Activated CD4-positive, alpha-beta T cell treated with anti-CD3 and anti-CD28 coated beads, Interleukin-2, Interleukin-4, amounts not matched to agents 100 ng/mL and 50 ng/mL, durations not matched to agents 16 hours and 8 hours (primary cell): ENCODE results near the gene VWA5B1.
"Not testable (repeated sequence)": the region's sequence is repeated elsewhere in the genome, so short reads cannot be mapped to it uniquely, and the experiment has no call there.

ENCODE experiments used
- DNase-seq: peaks from one replicate; pipeline ENCODE4 v3.0.0-alpha.2; 2020; ENCODE audit warnings: low spot score

VWA5B1 gene

DNA sequence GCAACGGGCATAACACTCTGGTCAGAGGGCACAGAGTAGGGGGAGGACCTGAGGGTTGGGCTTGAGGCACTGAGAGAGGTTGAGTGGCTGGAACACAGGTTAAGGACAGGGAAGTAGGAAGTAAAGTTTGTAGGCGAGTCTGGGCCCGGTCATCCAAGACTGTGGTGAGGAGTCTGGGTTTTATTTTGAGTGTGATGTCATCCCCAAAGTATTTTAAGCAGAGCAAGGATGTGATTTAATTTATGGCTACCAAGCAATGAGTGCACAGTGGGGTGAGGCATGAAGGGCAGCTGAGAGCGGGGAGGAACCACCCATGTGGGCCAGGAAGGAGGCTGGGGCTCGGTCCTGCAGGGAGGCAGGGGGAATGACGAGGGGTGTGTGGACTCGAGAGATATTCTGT lies 11.2 kb upstream of the VWA5B1 start:
- no peak for DNase-seq

DNA sequence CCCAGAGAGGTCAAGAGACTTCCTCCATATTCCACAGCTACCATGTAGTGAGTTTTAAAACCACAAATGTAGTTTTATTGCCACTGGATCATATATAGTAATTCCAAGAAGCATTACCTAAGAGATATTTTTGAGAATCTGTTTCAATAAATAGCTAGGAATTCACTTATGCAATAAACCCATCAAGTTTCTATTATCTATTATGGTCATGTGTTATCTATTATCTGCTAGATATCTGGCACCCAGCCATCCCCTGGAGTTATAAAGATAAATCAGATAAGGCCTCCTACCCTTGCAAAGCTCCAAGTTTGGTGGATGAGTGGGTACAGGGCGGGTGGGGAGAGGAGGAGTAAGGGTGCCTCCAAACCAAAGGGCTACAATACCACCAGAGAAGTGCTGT lies 10.3 kb upstream of the VWA5B1 start:
- DNase-seq = no peak

- no peak for DNase-seq
Measured at GRCh38 chr1:20280906-20281305, 9.8 kb upstream of the VWA5B1 start.

- no peak for DNase-seq
Measured at GRCh38 chr1:20281801-20282200, 8.9 kb upstream of the VWA5B1 start.

GRCh38 chr1:20282533-20282932 lies 8.1 kb upstream of the VWA5B1 start:
- no peak for DNase-seq

- DNase-seq = no peak
Measured at GRCh38 chr1:20284046-20284445, 6.6 kb upstream of the VWA5B1 start.

DNA sequence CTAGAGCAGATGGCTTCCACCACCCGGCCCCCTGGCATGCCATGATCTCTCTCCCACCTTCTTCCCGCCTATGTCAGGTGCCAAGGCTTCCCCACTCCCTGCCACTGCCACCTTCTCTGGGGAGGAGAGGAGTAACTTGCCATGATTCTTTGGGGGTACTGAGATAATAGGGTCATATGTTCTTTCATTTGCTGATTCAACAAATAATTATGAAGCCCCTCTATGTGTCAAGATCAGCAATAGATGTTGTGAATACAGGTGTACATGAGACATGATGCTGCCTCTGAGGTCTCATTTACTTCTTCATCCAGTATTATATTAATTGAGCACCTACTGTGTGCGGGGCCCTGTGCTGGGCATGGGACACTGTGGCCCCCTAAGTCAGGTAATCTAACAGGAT lies 6.0 kb upstream of the VWA5B1 start:
- no peak for DNase-seq

GRCh38 chr1:20285510-20285909 lies 5.2 kb upstream of the VWA5B1 start:
- DNase-seq = no peak

GRCh38 chr1:20287696-20288095 lies 3.0 kb upstream of the VWA5B1 start:
- DNase-seq = not testable (repeated sequence)

GRCh38 chr1:20291645-20292084 lies 990 bp downstream of the VWA5B1 start:
- no peak for DNase-seq

- DNase-seq = no peak
Measured at GRCh38 chr1:20298626-20299025, 8.0 kb downstream of the VWA5B1 start.

DNA sequence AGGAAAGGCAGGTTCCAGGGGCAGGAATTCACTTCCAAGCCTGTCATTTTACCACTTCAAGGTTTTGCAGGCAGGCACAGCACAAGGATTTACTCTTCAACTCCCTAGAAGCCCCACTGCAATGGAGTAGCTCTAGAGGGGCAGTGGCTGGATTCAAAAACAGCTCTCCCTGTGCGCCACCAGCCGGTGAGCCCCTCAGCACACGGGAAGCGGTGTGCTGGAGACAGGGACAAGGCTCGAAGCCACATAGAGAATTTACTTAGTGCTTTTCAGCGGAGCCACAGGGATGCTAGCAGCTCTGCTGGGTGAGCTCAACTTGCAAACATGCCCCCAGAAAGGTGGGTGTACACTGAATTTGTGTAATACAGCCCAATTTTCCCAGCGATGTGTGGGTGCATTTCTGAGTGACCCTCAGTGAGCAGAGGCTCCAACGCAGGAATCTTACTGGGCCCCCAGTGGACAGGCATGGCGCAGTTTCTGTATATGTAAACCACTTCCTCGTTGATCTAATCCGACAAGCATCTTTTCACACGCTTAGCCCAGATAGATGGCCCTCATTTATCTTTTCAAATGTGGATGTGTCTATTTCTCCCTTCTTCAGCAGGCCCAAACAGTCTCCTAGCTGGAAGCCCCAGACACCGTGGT lies 10.9 kb downstream of the VWA5B1 start:
- no peak for DNase-seq

DNA sequence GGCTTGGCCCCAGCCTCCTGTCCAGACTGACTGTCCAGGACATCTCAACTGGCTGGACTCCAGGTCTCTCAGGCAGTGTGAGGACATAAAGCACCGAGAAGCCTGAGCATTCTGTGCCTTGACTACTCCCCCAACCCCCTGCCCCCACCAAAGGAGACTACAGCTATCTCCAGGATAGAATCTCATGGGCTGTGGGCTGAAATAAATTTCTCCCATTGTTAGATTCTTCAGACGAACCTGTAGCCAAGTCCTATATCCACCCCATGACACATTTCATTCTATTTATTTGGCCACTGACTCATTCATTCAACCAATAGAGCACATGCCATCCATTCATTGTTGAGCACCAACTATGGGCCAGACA lies 11.4 kb downstream of the VWA5B1 start:
- DNase-seq = no peak

DNA sequence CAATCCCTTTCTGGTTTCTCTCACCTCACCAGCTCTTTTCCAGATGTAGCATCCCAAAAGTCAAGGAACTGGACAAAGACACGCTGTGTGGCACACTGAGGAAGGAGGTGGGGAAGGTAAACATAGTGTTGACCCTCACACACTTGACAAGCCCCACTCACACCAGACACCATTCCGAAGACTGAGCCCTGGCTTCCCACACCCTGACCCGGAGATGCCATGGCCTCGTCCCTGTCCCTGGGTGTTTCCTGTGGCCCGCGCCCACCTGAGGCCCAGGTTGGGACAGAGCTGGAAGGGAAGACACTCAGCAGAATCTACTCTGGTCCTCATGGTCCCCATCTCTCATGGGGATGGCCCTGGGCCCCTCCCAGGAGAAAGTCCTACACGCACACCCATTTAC lies 16.4 kb downstream of the VWA5B1 start:
- DNase-seq = no peak

DNA sequence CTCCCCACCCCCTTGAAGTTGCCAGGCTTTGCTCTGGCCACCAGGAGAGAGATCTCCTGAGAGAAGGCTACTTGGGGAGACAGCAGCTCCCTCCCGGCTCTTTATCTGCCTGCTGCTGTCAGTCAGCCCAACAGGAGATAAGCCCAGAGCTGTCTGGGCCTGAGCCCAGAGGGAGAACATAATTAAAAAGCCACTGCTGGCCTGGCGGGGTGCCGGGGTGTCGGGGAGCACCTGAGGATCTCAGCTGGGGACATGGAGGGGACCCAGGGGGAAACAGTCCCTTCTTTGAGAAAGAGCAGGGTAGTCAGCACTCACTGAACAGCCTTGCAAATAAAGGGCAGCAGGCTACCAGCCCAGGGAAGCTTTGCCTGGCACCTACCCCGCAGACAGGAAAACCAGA lies 17.9 kb downstream of the VWA5B1 start:
- DNase-seq = no peak

DNA sequence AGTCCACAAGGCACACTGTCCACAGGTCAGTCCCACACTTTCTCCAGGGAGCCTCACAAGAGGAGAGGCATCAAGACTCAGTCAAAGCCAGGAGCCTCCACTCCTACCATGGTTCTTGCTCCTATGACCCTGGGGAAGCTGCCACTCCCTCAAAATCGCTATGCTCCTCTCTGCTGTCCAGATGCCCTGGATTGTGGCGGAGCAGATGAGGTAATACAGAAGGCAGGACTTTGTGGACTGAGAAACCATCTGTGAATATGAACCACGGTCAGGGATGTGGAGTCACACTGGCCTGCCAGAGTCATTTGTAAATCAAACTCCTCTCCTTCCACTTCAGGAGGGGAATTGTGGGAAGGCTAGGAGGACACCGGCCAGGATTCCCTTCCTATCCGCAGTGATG lies 20.6 kb downstream of the VWA5B1 start:
- no peak for DNase-seq

GRCh38 chr1:20312310-20312709 lies 21.6 kb downstream of the VWA5B1 start:
- DNase-seq = no peak

GRCh38 chr1:20312818-20313217 lies 22.1 kb downstream of the VWA5B1 start:
- DNase-seq = no peak

DNA sequence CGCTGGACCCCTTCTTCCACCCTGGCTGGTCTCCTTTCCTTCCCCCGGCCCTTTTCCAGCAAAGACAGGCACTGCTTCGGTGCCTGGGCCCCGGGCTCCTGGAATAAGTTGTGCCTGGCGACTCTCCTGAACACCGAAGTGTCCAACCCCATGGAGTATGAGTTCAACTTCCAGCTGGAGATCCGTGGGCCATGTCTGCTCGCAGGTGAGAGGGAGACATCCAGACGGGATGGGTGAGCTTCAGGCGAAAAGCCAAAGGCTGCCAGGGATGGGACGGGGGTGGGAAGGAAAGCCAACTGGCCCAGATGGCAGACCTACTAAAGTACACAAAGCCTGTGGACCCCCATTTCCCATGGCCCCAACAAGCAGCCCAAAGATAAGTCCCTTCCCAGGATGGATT lies 26.8 kb downstream of the VWA5B1 start:
- DNase-seq = no peak

GRCh38 chr1:20318521-20318920 lies 27.8 kb downstream of the VWA5B1 start:
- no peak for DNase-seq

GRCh38 chr1:20318971-20319370 lies 28.3 kb downstream of the VWA5B1 start:
- no peak for DNase-seq

DNA sequence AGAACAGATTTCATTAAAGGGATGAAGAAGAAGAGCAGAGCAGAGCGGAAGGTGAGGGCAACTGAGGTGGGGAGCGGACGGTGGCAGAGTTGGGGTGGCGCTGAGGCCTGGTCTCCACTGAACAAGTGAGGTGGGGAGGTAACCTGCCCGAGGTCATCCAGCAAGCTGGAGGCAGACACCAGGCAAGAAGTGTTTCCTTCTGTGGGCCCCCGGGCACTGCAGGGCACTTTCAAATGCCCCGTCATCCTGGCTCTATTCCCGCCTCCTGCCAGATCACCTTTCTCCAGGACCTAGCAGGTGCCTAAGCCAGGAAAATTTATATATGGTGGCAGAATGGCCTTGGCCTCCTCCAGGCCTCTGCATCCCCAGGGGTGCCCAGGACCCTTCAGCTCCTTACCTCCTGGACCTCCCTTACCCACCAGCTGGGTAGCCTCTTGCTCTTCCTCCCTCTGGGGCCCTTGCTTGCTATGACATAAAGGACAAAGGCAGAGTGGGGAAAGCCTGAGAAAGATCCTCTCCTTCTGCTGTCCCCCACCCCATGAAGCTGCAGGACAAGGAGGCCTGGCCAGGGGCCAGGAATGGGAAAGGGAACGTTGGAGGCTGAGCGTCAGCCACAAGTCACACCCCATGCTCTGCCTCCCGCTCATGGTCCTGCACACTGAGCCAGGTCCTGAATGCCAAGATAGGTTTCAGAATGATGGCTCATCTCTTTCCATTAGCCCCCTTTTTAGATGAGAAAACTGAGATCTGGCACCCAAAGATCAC lies 29.0 kb downstream of the VWA5B1 start:
- no peak for DNase-seq

DNA sequence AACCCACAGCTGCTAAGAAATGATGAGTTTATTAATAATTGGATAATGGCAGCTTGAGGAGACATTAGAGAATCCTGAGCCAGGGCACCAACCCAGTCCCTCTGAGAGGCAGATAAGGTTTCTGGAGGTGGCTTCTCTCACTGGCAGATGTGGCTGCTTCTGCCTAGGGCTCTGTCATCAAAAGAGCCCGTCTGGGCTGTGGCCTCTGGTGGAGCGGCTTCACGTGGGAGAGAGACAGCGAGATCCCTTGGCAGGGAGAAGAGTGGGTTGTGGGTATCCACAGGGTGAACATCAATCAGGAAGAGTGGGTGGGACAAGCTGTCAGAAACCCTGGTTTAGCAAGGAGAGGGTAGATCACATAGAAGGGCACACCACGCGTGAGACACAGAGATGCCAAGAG lies 30.0 kb downstream of the VWA5B1 start:
- no peak for DNase-seq

DNA sequence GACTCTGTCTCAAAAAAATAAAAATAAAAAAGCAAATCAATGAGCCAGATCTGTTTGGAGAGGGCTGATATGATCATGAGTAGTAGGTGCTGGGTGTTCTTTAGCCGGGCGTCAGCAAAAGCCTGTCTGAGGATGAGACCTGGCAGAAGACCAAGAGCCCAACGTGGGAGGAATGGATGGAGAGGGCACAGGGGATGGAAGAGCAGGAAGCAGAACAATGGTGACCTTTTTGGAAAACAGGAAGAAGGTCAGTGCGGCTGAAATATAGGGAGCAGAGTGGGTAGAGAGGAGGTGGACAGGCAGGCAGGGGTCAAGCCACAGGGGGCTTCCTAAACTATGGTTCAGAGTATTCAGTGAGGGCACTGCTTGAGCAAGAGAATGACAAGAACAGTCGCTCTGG lies 30.9 kb downstream of the VWA5B1 start:
- DNase-seq = no peak
